GM10266 (cell line): ENCODE data around the gene PRR23E.

Experiments used
- DNase-seq: peaks from one replicate; pipeline ENCODE4 v3.0.0; 2012; ENCODE audit errors: extremely low spot score
- TF ChIP-seq, protein P1 (sequence below): IDR thresholded peaks from 2 replicates; pipeline ENCODE4 v1.5.1; 2012; ENCODE audit warnings: mild to moderate bottlenecking, low read depth; ENCODE audit not compliant: control insufficient read depth, insufficient read depth; ENCODE audit errors: missing control alignments

Gene PRR23E, protein sequence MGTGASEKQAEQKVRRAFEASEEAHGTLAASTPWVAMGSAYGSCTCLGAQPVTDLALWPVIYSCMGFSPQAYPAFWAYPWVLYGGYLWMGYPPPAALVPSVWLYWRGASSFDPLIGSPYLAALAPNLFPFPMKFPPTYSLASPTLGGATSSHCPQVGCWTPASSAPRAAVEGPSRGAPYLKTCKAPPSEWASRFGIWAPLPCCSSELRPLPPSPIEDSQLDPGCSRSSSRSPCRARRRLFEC

DNA sequence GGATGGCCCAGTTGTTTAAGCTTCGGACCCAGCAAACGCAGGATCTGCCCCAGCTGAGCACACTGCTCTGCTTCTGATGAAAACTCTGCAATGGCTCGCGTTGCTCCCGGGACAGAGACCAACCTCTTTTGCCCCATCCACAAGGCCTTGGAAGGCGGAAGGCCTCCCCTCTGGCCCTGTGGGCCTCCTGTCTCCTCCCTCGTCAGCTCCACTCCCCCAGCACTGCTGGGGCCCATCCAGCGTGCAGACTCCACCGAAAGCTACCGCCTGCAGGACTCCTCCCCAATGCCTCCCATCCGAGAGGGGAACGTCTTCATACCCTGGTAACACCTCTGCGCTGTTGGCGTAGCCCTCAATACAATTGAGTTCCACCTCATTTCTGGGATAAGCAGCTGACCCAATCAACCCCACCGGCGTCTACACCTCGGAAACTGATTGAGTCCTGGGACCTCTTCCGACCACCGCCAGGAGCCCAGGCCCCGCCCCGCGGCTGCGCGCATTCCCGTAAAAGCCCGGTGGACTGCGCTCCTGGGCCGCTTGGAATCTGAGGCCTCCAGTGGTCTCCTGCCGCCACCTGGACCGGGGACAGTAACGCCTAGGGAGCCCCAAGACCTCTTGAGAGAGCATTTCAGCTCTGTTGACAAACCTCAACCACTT, at the start of gene PRR23E:
PRR23E (plus strand) TSS at position 556 of the 657 bp plus-strand sequence. CDS start 3,555 bp downstream, outside the sequence.
- DNase-seq: no peak

DNA sequence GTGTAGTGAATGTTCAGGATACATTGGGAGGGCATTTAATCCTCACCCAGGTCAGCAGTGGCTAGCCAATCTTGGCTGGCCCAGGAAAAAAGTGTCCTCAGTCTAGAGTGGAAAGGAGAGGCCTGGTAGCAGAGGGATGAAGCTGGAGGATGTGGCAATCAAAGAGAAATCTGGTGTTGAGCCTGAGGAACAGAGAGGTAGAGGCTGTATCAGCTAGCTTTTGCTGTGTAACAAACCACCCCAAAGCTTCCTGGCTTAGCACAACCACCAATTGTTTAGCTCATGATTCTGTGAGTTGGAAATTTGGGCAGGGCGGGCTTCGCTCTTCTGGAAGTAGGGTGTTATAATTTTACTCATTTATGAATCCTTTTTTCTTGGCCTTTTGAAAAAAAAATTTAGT, 49.8 kb upstream of the PRR23E start:
- DNase-seq: no peak
- TF ChIP-seq, protein P1, sequence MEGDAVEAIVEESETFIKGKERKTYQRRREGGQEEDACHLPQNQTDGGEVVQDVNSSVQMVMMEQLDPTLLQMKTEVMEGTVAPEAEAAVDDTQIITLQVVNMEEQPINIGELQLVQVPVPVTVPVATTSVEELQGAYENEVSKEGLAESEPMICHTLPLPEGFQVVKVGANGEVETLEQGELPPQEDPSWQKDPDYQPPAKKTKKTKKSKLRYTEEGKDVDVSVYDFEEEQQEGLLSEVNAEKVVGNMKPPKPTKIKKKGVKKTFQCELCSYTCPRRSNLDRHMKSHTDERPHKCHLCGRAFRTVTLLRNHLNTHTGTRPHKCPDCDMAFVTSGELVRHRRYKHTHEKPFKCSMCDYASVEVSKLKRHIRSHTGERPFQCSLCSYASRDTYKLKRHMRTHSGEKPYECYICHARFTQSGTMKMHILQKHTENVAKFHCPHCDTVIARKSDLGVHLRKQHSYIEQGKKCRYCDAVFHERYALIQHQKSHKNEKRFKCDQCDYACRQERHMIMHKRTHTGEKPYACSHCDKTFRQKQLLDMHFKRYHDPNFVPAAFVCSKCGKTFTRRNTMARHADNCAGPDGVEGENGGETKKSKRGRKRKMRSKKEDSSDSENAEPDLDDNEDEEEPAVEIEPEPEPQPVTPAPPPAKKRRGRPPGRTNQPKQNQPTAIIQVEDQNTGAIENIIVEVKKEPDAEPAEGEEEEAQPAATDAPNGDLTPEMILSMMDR: no peak

More for the DNA sequence above, at the start of gene PRR23E:
- TF ChIP-seq, protein P1: no peak

DNA sequence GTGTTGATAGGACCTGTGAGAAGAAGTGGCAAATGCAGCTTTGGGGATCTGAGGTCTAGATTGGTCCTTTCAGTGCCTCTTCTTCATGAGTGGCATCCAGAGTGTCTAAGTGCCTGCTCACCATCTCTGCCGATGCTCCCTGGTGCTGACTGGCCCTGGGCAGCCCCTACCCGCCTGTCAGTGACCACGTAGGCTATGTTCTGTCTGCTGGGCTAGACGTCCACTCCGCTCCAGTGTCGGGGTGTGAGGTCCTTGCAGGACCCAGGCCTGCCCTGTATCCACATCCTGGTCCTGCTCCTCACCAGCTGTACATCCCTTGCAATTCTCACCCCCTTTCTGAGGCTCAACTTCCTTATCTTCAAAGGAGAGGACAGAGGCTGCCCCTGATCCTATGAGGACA, 48.3 kb upstream of the PRR23E start:
- no peak for DNase-seq

DNA sequence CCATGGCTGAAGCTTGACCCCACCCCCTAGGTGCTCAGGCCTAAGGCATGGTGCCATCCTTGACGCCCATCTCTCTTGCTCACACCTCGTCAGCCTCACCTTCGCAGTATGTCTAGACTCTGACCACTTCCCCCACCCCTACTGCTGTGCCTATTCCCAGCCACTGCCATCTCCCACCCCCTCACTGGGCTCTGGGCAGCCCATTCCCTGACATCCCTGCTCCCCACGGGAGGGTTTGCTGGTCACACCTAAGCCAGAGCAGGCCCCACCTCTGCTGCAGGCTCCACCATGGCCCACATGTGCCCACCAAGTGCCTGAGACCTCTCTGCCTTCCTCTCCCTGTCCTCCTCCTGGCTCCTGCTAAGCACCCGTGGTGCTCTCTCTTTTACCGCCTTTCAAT, 47.7 kb upstream of the PRR23E start:
- no peak for DNase-seq
- TF ChIP-seq, protein P1: no peak

More for the DNA sequence above, 48.3 kb upstream of the PRR23E start:
- TF ChIP-seq, protein P1: no peak

GRCh38 chr3:127147291-127147885, 45.5 kb upstream of the PRR23E start:
- TF ChIP-seq, protein P1: no peak

DNA sequence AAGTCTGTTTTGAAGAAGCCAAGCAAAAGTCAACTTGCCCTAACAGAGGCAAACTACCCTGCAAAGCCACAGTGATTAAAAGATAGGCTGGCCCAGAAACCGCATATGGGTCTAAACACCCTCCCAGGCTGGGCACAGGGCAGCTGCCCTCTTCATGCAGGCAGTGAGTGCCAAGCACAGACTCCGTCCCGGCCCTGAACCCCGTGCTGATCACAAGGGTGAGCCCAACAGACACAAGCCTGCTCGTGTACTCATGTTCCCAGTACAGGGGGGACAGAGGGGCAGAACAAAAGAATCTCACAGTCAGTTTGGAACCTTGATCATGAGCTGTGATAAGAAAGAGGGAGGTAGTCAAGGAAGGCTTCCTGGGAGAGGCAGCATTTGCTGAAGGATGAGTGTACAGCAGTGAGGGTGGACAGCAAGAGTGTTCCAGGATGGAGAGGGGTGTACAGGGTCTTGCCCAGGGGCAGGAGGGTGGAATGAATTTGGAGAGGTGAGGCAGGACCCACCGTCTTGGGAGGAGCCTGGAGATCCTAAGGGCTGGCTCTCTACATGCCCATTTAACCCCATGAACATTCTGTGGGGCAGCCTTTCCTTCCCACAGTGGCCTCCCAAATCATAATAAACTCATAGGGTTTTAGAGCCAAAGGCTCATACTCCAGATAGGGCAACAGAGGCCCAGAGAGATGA, 43.2 kb upstream of the PRR23E start:
- no peak for DNase-seq
- TF ChIP-seq, protein P1: no peak

More at GRCh38 chr3:127147291-127147885, 45.5 kb upstream of the PRR23E start:
- DNase-seq: no peak
